Activated CD4-positive, CD25-positive, alpha-beta regulatory T cell (primary cell): ENCODE measurements around the gene PITX2.

Experiments
- DNase-seq, 4 experiments: peaks; one replicate each; lab custom pipeline; 2025; lab: John Stamatoyannopoulos, UW

Gene PITX2

GRCh38 chr4:110622841-110623717, at the start of gene PITX2:
TSS of gene PITX2 (minus strand) at chr4:110623077. CDS start at chr4:110622460, 617 bp downstream.
- no peak for DNase-seq

GRCh38 chr4:110671679-110672078, 48.8 kb upstream of the PITX2 start:
- no peak for DNase-seq

- no peak for DNase-seq
Observed at GRCh38 chr4:110669663-110670062, 46.8 kb upstream of the PITX2 start.

- DNase-seq = no peak
Observed at GRCh38 chr4:110668463-110669235, 45.8 kb upstream of the PITX2 start.

GRCh38 chr4:110667670-110668069, 44.8 kb upstream of the PITX2 start:
- DNase-seq = no peak

GRCh38 chr4:110666030-110666429, 43.2 kb upstream of the PITX2 start:
- no peak for DNase-seq

GRCh38 chr4:110663738-110664444, 41.0 kb upstream of the PITX2 start:
- no peak for DNase-seq

GRCh38 chr4:110663206-110663605, 40.3 kb upstream of the PITX2 start:
- no peak for DNase-seq

- DNase-seq = no peak
Observed at GRCh38 chr4:110660755-110661154, 37.9 kb upstream of the PITX2 start.

- no peak for DNase-seq
Observed at GRCh38 chr4:110654254-110654635, 31.4 kb upstream of the PITX2 start.

- no peak for DNase-seq
Observed at GRCh38 chr4:110653321-110654253, 30.7 kb upstream of the PITX2 start.

- no peak for DNase-seq
Observed at GRCh38 chr4:110644008-110644407, 21.1 kb upstream of the PITX2 start.

- no peak for DNase-seq
Observed at GRCh38 chr4:110643096-110643495, 20.2 kb upstream of the PITX2 start.

GRCh38 chr4:110641218-110641617, 18.3 kb upstream of the PITX2 start:
- no peak for DNase-seq

GRCh38 chr4:110640576-110640975, 17.7 kb upstream of the PITX2 start:
- DNase-seq = no peak

GRCh38 chr4:110639207-110640090, 16.6 kb upstream of the PITX2 start:
- no peak for DNase-seq

GRCh38 chr4:110638089-110638746, 15.3 kb upstream of the PITX2 start:
- DNase-seq = no peak

- no peak for DNase-seq
Observed at GRCh38 chr4:110637408-110638088, 14.7 kb upstream of the PITX2 start.
